ENCODE data around the gene PCSK5. TPM values are rescaled to one million over a fixed set of nuclear protein-coding genes. Genes with fewer than 3 reads are reported as not detected.

The PCSK5 gene
- total and polyA plus RNA-seq, 2 of the 8 experiments (the other 6 are each of a cell fraction or from before 2014, with no cell fraction given), result 5.5 to 10.7 TPM

DNA sequence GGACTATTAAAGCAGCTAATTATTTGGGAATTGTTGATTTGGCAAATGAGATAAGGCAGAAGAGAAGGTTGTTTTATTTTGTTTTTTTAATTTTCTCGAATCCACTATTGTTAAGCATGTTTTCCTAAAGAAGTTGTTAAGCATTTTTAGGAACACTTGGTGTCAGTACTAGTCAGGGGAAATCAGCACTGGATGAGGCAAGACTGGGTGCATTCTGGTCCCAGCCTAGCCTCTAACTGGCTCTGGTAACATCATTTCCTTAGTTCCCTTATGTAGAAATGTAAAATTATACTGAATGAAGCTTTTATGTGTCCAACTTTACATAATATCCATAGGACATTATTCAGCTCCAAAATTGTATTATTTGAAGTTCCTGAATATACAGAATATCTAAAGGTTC is 196.1 kb downstream of the PCSK5 start:
- Histone ChIP-seq H2BK5ac (ENCODE audit: low read depth, low read length) (no peak overlapping the region), H3K56ac (replicated peaks; ENCODE audit: insufficient read length, low read depth, low read length) (no peak overlapping the region), H3K4ac (replicated peaks; ENCODE audit: insufficient read length, low read depth, low read length) (no peak overlapping the region), H4K91ac (replicated peaks; ENCODE audit: insufficient read length, low read length) (no peak overlapping the region), H2AK5ac (ENCODE audit: low read depth, low read length) (no peak overlapping the region), H3K18ac (ENCODE audit: extremely low read depth, low read length) (no peak overlapping the region), H2AFZ (ENCODE audit: low read length) (no peak overlapping the region), H3K23ac (ENCODE audit: insufficient read length) (no peak overlapping the region), H2BK15ac (ENCODE audit: low read length) (no peak overlapping the region), H4K5ac (ENCODE audit: insufficient read length, low read depth, low read length) (no peak overlapping the region), H3K4me3 (ENCODE audit: extremely low read depth in 1 of 4, insufficient read depth in 2 of 4, low read depth in 3 of 4, low read length in 4 of 4) (no peak overlapping the region), H3K9me3 (ENCODE audit: insufficient read depth in 2 of 2, low read depth in 1 of 2, low read length in 1 of 2) (peaks cover 3% of the 10 kb centered on the region in 2 experiments; a peak in 1 of 4 replicates), H3K23me2 (ENCODE audit: low read depth, low read length) (no peaks in the 10 kb centered on the region), H2BK120ac (replicated peaks; ENCODE audit: low read depth, low read length) (no peak overlapping the region), H3K4me2 (ENCODE audit: insufficient read depth in 1 of 2, low read depth in 2 of 2, low read length in 2 of 2) (no peak overlapping the region), H3K4me1 (replicated peaks in 1 of 4; ENCODE audit: control insufficient read depth in 3 of 4, insufficient read depth in 4 of 4, low read length in 3 of 4) (no peaks in the 10 kb centered on the region), H4K20me1 (replicated peaks in 1 of 2; ENCODE audit: control insufficient read depth in 1 of 2, insufficient read depth in 2 of 2, low read length in 2 of 2) (peaks cover 0 to 1% of the 10 kb centered on the region in 2 experiments), H3K36me3 (ENCODE audit: control insufficient read depth in 2 of 4, insufficient read depth in 4 of 4, low read length in 3 of 4) (no peaks in the 10 kb centered on the region; a peak in 1 of 8 replicates), H4K8ac (ENCODE audit: extremely low read depth, insufficient read depth, low read length) (no peak overlapping the region), H3K27ac (ENCODE audit: low read depth, low read length) (no peak overlapping the region), H3K79me1 (ENCODE audit: low read depth, low read length) (no peaks in the 10 kb centered on the region), H2BK12ac (ENCODE audit: low read depth, low read length) (no peak overlapping the region), H3K79me2 (ENCODE audit: control insufficient read depth in 1 of 2, insufficient read depth in 2 of 2, low read length in 2 of 2) (no peaks in the 10 kb centered on the region), H3K27me3 (replicated peaks in 1 of 4; ENCODE audit: control insufficient read depth in 3 of 4, extremely low read depth in 1 of 4, insufficient read depth in 3 of 4, low read length in 3 of 4) (no peaks in the 10 kb centered on the region), H2BK20ac (ENCODE audit: low read length) (no peak overlapping the region), H3K14ac (ENCODE audit: insufficient read length) (no peak overlapping the region), H3K9ac (replicated peaks in 1 of 4; ENCODE audit: extremely low read depth in 1 of 4, low read depth in 3 of 4, low read length in 3 of 4) (no peak overlapping the region)
- WGBS, 2 experiments (ENCODE audit: extremely low coverage in 1 of 2, insufficient coverage in 1 of 2, insufficient read length in 1 of 2, insufficient replicate concordance in 2 of 2, low coverage in 1 of 2, low lambda C conversion rate in 2 of 2, missing lambda C conversion rate in 1 of 2), result 87% methylated on average over 1 of the region's 1 CpG; no CpG with 5 or more reads in 1 of the 2 experiments
- CTCF ChIA-PET (ENCODE audit: partially characterized antibody), result interaction anchor here (0.7 to 0.8 kb wide), 2 partner anchors 9 to 215 kb away, joined by 3 read pairs; no protein-coding TSS in a partner anchor
- DNase-seq (ENCODE audit: low read depth in 1 of 2, low spot score in 2 of 2) (no peak), FAIRE-seq (no peak)
- POLR2A ChIA-PET (ENCODE audit: partially characterized antibody), result no interaction called here
- no peak for TF ChIP-seq USF2 (IDR thresholded peaks at IDR 0.05; ENCODE audit: low read length)
- no peak for TF ChIP-seq HDAC2 (IDR thresholded peaks at IDR 0.05; ENCODE audit: borderline replicate concordance in 1 of 2, low read depth in 2 of 2, low read length in 2 of 2)
- TF ChIP-seq RBBP5 (IDR thresholded peaks at IDR 0.05; ENCODE audit: borderline replicate concordance, low read depth, low read length), result no peak
- no peak for TF ChIP-seq CREB1 (IDR thresholded peaks at IDR 0.05)
- no peak for TF ChIP-seq GABPA (IDR thresholded peaks at IDR 0.05; ENCODE audit: borderline replicate concordance, insufficient read depth, low read length)
- TF ChIP-seq EZH2 (IDR thresholded peaks at IDR 0.05; ENCODE audit: low read depth, low read length, severe bottlenecking), result no peak
- TF ChIP-seq KDM1A (IDR thresholded peaks at IDR 0.05; ENCODE audit: borderline replicate concordance, low read length), result no peak
- peak in 1 of 2 experiments; percentile 12; a peak in 1 of 4 replicates for TF ChIP-seq RAD21 (IDR thresholded peaks at IDR 0.05 in 1 of 2, conservative IDR thresholded peaks at IDR 0.05 in 1 of 2; ENCODE audit: low read depth in 2 of 2, low read length in 2 of 2)
